Coronary artery (tissue), 2 donors: Measurements from ENCODE around the gene SOAT2.
A peak's percentile ranks its signal among the peaks of the same experiment; 100 is the strongest.

ENCODE experiments used
- DNase-seq: peaks from one replicate; pipeline ENCODE4 v3.0.0-alpha.2; 2017; ENCODE audit warnings: low spot score
- H3K27ac ChIP-seq, 2 donors: fragments of 200-600 bp; sonication (generic); one replicate each; pipeline ENCODE4 v1.5.1; 2016 to 2019
- H3K4me3 ChIP-seq: fragments of 200-600 bp; sonication (generic); 2 replicates; pipeline ENCODE4 v1.5.1; 2016; ENCODE audit warnings: mild to moderate bottlenecking, moderate library complexity
- TF ChIP-seq, protein P1 (sequence below): fragments of 200-600 bp; sonication (generic); IDR thresholded peaks from one replicate; pipeline ENCODE4 v1.5.1; 2019; ENCODE audit warnings: antibody characterized with exemption

Gene SOAT2

DNA sequence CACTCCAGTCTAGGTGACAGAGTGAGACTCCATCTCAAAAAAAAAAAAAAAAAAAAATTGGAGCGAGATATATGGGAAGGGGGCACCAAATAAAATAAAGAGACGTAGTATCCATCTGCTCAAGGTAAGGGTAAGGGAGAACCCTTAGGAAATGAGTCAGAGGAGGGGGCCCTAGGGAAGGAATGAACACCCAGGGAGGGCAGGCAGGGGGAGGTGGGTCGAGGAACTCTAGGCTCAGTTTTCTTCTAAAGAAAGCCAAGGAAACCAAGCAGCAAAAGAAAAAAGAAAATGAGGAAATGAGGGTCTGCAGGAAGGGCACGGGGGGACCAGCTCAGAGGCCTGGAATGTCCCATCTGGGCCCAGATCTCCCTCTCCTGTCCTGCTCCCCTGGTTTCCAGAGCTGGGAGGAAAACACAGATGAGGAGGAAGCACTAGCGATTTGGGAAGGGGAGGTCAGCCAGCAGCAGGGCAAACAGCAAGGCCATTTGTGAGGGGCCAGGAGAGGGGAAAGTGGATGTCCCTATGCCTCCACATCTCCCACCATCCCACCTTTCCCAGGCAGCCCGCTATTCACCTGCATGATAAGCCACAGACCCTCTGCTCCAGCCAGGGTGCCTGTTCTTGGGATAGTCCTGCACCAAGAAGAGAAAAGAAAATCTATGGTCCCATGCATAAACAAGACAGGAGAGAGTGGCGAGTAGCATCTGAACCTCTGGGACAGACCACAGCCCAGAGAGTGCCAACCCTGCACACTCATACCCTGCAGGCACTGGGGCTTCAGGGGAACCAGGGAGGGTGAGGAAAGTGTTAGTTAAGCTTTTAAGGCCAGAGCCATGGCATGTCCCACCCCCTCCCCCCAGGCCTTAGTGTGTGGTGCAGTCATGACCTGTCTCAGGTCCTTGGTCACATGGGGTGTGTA, 36.0 kb upstream of the SOAT2 start:
- Histone ChIP-seq H3K27ac (peak overlapping the region in 1 of 2 donors; percentile 96), H3K4me3 (no peak overlapping the region)
- TF ChIP-seq, protein P1, sequence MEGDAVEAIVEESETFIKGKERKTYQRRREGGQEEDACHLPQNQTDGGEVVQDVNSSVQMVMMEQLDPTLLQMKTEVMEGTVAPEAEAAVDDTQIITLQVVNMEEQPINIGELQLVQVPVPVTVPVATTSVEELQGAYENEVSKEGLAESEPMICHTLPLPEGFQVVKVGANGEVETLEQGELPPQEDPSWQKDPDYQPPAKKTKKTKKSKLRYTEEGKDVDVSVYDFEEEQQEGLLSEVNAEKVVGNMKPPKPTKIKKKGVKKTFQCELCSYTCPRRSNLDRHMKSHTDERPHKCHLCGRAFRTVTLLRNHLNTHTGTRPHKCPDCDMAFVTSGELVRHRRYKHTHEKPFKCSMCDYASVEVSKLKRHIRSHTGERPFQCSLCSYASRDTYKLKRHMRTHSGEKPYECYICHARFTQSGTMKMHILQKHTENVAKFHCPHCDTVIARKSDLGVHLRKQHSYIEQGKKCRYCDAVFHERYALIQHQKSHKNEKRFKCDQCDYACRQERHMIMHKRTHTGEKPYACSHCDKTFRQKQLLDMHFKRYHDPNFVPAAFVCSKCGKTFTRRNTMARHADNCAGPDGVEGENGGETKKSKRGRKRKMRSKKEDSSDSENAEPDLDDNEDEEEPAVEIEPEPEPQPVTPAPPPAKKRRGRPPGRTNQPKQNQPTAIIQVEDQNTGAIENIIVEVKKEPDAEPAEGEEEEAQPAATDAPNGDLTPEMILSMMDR = no peak
- no peak for DNase-seq

DNA sequence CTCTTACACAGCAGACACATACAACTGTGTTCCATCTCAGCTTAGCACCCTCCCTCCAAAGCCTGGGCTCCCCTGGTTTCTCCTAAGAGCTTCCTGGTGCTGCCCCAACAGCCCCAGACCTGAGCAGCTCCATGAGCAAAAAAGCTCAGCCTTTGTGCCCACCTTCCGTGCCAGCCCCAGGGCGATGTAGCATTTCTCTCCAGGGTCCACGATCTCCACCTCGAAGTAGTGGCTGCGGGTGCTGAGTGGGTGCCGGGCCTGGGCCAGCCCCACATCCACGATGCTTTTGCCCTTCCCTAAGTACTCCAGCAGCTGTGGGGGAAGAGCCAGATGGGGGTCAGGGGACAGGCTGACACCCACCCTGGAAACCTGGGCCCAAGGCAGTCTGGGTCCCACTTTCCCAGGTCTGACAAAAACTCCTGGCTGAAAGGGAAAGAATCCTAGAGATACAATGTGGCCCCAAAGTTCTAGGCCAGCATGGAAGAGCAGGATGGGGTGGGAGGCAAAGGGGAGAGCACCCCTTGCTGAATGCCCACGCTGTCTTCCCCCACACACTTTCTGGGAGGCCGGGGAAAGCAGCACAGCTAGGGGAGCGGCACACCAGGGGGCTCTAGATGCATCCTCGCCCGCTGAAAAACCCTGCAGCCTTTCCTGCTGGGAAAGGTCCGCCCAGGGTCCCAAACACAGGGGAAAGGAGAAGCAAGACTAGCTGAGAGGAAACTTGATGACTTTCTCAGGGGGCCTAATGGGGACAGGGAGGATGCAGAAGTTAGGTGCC, 35.1 kb upstream of the SOAT2 start:
- H3K27ac ChIP-seq = peak overlapping the region; percentile 38 to 89
- H3K4me3 ChIP-seq = no peak overlapping the region
- TF ChIP-seq, protein P1 = no peak
- no peak for DNase-seq

DNA sequence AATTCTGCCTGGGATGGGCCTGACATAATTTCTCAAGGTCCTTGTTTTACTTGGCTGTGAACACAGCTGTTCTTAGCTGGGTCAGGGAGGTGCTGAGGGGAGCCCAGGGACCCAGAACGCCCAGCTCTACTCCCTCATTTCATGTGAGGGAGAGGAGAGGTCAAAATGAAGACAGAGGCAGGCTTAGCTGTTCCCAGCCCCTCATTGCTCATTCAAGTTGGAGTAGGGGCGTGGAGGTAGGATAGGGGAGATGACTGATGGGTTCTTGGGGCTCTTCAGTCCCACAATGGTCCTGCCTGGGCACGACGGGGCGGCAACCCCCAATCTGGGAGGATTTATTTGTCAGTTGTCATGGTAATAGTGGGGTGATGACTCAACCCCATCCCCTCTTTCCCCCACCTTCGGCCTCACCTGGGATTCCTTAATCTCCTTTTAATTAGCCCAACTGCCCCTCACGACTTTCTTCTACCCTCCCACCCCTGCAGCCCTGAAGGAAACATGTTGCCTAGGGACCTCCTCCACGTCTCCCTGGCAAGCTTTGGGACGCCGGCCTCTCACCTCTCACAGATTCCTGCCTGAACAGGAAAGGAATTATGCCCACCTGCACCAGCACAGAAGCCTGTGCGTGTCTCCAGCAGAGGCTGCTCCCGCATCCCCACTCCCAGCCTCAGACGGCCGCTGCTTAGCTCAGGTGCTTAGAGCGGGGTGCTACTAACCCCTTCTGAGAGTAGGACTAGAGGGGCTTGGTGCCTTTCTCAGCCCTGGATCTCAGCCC, 34.3 kb upstream of the SOAT2 start:
- H3K27ac ChIP-seq = peak overlapping the region; percentile 38 to 89
- peak overlapping the region; percentile 6 for H3K4me3 ChIP-seq
- TF ChIP-seq, protein P1 = no peak
- DNase-seq = no peak

DNA sequence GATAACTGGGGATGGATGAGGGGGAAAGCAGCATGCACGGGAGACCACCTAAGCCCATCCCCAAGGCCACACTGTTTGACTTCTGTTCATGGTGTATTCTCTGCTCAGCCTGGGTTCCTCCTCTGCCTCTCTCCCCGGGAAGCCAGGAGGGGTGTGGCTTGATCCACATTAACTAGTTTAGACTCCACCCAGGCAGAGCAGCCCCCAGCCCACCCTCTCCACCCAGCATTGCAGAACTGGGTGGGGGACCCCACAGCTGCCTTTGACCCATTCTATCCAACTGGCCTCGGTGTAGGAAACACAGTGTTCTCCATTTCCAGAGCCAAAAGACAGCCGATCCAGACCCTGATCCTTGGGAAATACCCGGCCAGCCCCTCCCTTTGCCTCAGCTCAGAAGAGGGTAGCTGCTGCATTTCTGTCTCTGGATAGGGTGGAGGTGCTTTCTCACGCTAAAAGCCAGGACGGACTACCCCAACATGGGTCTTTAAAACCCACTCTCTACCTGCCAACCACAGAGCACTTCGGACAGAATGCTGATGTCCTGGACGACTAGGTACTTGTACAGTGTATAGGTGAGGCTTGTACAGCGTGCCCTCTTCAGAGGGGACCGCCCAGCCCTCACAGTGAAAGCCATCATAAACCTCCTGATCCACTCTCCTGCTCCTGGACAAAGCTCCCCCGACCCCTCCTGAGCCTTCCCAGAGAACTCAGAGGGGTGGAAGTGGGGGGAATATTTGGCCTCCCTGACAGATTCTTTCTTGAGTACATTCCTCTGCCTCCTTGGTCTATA, 33.5 kb upstream of the SOAT2 start:
- peak; percentile 82 for DNase-seq
- TF ChIP-seq, protein P1 = no peak
- H3K27ac ChIP-seq = peak overlapping the region; percentile 83 to 89
- peak overlapping the region; percentile 11 for H3K4me3 ChIP-seq

GRCh38 chr12:53070877-53071492, 32.3 kb upstream of the SOAT2 start:
- Histone ChIP-seq H3K4me3 (peak overlapping the region; percentile 11), H3K27ac (peak overlapping the region; percentile 83 to 89)
- DNase-seq = no peak
- TF ChIP-seq, protein P1 = no peak
